Vagina (tissue), 2 donors: ENCODE results near the gene CLMP.

Source experiments
- POLR2A ChIP-seq, 2 donors: fragments of 450-650 bp; IDR thresholded peaks; one replicate each; pipeline ENCODE4 v1.6.1; 2017; ENCODE audit warnings: antibody characterized with exemption in 2 of 2, mild to moderate bottlenecking in 2 of 2, moderate library complexity in 2 of 2
- POLR2AphosphoS5 ChIP-seq, 2 donors: sonication (generic); formaldehyde crosslinking; IDR thresholded peaks; one replicate each; pipeline ENCODE4 v1.9.0; 2017; ENCODE audit warnings: antibody characterized with exemption in 2 of 2, mild to moderate bottlenecking in 2 of 2, low read depth in 1 of 2; ENCODE audit not compliant: insufficient read depth in 1 of 2
- TF ChIP-seq, protein P1 (sequence below), 3 experiments: fragments of 450-650 bp in 2 of 3; fragments of 200-600 bp in 1 of 3; sonication (generic) in 1 of 3; IDR thresholded peaks; one replicate each; pipeline ENCODE4 v1.5.1; 2017 to 2019; ENCODE audit warnings: antibody characterized with exemption in 3 of 3, mild to moderate bottlenecking in 2 of 3, moderate library complexity in 2 of 3

GRCh38 chr11:123086305-123086704 is 108.7 kb downstream of the CLMP start:
- TF ChIP-seq POLR2A (IDR thresholded peaks at IDR 0.05): no peak
- TF ChIP-seq, protein P1, sequence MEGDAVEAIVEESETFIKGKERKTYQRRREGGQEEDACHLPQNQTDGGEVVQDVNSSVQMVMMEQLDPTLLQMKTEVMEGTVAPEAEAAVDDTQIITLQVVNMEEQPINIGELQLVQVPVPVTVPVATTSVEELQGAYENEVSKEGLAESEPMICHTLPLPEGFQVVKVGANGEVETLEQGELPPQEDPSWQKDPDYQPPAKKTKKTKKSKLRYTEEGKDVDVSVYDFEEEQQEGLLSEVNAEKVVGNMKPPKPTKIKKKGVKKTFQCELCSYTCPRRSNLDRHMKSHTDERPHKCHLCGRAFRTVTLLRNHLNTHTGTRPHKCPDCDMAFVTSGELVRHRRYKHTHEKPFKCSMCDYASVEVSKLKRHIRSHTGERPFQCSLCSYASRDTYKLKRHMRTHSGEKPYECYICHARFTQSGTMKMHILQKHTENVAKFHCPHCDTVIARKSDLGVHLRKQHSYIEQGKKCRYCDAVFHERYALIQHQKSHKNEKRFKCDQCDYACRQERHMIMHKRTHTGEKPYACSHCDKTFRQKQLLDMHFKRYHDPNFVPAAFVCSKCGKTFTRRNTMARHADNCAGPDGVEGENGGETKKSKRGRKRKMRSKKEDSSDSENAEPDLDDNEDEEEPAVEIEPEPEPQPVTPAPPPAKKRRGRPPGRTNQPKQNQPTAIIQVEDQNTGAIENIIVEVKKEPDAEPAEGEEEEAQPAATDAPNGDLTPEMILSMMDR (IDR thresholded peaks at IDR 0.05): no peak
- no peak for TF ChIP-seq POLR2AphosphoS5 (IDR thresholded peaks at IDR 0.05; ENCODE audit: insufficient read depth in 1 of 2, low read depth in 1 of 2)
